ENCODE data around the gene GOLGA8G. TPM values are rescaled to one million over a fixed set of nuclear protein-coding genes. Genes with fewer than 3 reads are reported as not detected.
"Not testable (repeated sequence)": the region's sequence is repeated elsewhere in the genome, so short reads cannot be mapped to it uniquely, and the experiment has no call there.

The GOLGA8G gene
- total RNA-seq: not detected

- ATAC-seq; DNase-seq (ENCODE audit: low spot score); intact Hi-C loops (cut with DNase I): not testable (repeated sequence)
Observed at GRCh38 chr15:28532954-28533353, at the start of gene GOLGA8G. GOLGA8G (minus strand) TSS chr15:28532971; CDS start chr15:28532909, 62 bp downstream.

GRCh38 chr15:28573351-28573750, 40.6 kb upstream of the GOLGA8G start:
- DNase-seq (ENCODE audit: low spot score); ATAC-seq; intact Hi-C loops (cut with DNase I): not testable (repeated sequence)

GRCh38 chr15:28553268-28553667, 20.5 kb upstream of the GOLGA8G start, which contains the start of gene GOLGA6L25:
GOLGA6L25 (plus strand) TSS chr15:28553568; CDS start chr15:28553629, 61 bp downstream.
- DNase-seq (ENCODE audit: low spot score); ATAC-seq; intact Hi-C loops (cut with DNase I): not testable (repeated sequence)

- ATAC-seq; intact Hi-C loops (cut with DNase I); DNase-seq (ENCODE audit: low spot score): not testable (repeated sequence)
Observed at GRCh38 chr15:28515208-28515607, 17.6 kb downstream of the GOLGA8G start.

GRCh38 chr15:28514128-28514527, 18.6 kb downstream of the GOLGA8G start:
- intact Hi-C loops (cut with DNase I); ATAC-seq; DNase-seq (ENCODE audit: low spot score): not testable (repeated sequence)

- ATAC-seq; intact Hi-C loops (cut with DNase I); DNase-seq (ENCODE audit: low spot score): not testable (repeated sequence)
Observed at GRCh38 chr15:28508217-28508889, 24.4 kb downstream of the GOLGA8G start.

- ATAC-seq; DNase-seq (ENCODE audit: low spot score); intact Hi-C loops (cut with DNase I): not testable (repeated sequence)
Observed at GRCh38 chr15:28481340-28481739, 51.4 kb downstream of the GOLGA8G start.

Small RNAs within 50 kb of the gene (microRNA-seq; reads per million reads assigned to microRNA genes)
- not detected for gene MIR4509-3

Other genes starting within 250 kb of the GOLGA8G start
- gene HERC2, start 210.8 kb downstream of the GOLGA8G start, total RNA-seq: 84.9 TPM
- not detected for gene GOLGA6L24, start 174.9 kb downstream of the GOLGA8G start, total RNA-seq
- not detected for gene GOLGA8F, start 154.3 kb downstream of the GOLGA8G start, total RNA-seq
- not detected for gene GOLGA6L25, start 20.6 kb upstream of the GOLGA8G start, total RNA-seq
- gene GOLGA8M, start 179.4 kb upstream of the GOLGA8G start, total RNA-seq: 16.0 TPM

Data from sciatic nerve (tissue), 2 donors.